AG08396 (cell line): ENCODE data around the gene TAGAP.

Experiments
- DNase-seq: peaks from one replicate; pipeline ENCODE4 v3.0.0; 2012; ENCODE audit warnings: low spot score, mixed read lengths

The TAGAP gene

GRCh38 chr6:159071843-159072769 is 27.3 kb upstream of the TAGAP start:
- no peak for DNase-seq

DNA sequence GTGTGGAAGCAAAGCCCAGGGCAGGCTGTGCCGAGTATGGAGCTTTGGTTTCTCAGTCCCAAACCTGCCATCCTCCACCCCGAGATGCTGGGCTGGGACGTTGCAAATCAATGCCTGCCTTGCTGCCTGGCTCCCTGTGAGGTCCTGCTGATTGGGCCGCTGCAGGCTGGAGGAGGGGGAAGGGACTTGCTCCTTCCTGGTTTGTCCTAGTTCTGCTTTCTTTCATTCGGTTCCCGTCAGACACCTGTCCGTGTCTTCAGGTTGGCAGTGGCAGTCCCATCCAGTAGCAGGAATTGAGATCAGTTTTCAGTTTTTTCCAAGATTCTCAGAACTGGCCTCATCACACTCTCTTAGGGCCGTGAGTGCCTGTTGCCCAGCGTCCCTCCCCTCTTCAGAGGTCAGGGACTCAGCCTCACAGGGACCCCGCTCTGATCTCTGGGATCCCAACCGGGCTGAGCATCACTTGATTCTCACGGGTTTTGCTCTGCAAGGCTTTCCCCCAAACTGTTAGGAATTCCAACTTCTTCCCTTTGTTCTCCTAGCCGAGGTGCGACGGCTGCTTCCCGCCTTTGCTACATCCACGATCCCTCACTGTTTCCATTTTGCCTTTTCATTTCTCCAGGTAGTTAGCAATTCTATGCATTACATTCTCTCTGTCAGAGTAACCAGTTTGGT is 24.2 kb upstream of the TAGAP start:
- DNase-seq: no peak

DNA sequence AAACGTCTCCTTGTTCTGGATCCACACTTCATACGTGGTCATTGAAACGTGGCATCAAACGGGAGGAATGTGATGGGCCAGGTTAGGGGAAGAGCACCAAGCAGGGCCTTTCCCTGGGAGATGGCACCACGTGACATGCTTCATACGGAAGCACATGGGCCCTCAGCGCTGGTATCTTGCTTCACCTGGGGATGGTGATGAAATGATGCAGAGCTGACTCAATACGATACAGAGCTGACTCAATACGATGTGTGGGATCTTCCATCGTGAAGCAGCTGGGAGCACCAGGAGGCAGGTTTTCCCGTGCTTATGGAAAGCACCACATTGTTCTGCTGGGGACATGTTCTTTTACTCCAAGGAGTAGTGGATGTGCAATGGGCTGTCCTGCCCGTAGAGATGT is 22.5 kb upstream of the TAGAP start:
- DNase-seq: no peak

DNA sequence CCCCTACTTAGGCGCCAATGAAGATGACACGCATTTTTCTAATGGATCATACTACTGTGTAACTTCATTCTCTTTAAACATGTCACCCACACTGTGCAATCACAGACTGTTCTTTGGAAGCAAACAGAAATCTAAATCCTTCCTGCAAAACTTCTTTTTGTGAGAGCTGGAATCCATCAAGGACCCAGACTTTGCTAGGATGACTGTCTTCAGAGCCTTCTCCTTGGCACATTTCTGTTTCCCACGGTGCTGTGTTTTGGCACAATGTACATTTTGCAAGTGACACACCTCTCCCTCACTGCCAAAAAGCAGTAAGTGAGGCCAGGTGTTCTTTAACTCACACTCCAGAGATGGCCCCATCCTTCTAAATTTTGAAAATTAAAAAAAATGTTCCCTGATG is 21.7 kb upstream of the TAGAP start:
- DNase-seq: no peak

- no peak for DNase-seq
Measured at GRCh38 chr6:159065759-159066329, 21.1 kb upstream of the TAGAP start.

DNA sequence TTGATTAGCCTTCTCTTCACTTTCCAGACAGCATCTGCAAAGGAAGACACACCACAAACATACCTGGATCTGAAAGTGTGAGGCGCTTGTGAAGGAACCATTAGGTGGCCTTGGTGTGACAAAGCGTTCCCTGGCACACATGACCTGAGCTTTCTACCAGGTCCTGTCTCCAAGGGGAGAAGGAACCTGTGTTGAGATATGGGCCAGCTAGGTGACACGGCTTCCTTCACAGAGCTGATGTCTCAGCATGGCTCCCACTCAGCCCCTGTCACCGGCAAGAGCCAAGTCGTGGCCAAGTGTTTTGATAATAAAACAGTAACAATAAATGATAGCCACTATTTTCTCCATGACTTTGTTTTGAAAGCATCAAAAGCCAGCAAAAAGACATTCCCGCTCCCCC is 20.3 kb upstream of the TAGAP start:
- DNase-seq: no peak

- DNase-seq: no peak
Measured at GRCh38 chr6:159064477-159064876, 19.7 kb upstream of the TAGAP start.

- no peak for DNase-seq
Measured at GRCh38 chr6:159063549-159063948, 18.8 kb upstream of the TAGAP start.

DNA sequence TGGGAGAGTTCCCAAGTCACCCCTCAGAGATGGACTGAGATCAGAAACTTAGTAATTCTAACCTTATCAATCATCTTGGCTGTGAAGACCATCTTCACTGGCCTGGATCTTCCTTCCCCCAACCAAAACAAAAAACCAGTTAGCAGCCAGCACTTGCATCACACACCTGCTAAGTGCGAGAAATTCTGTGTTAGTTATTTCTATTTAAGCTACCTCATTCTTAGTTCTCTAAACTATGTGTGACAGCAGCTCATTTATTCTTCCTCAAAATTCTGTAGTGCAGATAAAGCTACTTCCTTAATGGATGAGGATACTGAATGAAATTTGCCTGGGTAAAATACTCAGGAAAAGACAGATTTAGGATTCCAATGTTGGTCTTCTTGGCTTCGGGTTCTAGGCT is 18.2 kb upstream of the TAGAP start:
- no peak for DNase-seq

DNA sequence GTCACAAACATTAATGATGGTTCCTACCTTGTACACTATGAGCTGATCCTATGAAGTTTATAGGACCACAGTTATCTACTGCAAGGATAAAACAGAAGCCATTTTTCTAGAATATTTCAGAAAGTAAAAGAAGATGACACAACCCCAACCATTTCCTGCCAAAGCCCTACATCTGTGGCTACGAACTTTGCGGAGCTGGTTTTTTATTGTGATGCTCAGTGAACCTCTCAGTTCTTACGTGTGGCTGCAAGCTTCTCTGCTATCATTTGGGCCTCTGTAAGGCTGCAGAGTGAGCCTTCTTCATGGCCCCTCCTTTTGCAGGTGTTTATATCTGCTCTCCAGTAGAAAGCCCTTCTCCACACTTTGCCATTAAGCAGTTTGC is 17.8 kb upstream of the TAGAP start:
- no peak for DNase-seq

- no peak for DNase-seq
Measured at GRCh38 chr6:159061805-159062563, 17.2 kb upstream of the TAGAP start.

GRCh38 chr6:159061146-159061545 is 16.4 kb upstream of the TAGAP start:
- DNase-seq: no peak

- no peak for DNase-seq
Measured at GRCh38 chr6:159059885-159060506, 15.2 kb upstream of the TAGAP start.

DNA sequence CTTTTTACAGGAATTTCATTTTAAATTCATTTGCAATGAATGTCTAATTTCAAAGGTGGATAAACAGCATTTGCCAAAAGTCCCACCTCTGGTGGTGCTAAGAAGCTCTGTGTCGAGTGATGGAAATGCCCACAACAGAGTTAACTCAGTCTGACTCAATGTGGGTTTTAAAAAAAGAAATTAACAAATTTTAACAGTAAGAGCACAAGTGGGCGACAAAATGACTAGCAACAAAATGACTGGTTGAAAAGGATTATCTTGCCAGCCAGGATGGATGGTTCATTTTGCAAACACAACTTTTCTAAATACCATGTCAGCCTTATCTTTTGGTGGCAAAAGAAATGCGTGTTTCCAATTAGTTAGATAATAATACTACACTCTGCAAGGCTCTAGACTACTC is 14.3 kb upstream of the TAGAP start:
- no peak for DNase-seq

DNA sequence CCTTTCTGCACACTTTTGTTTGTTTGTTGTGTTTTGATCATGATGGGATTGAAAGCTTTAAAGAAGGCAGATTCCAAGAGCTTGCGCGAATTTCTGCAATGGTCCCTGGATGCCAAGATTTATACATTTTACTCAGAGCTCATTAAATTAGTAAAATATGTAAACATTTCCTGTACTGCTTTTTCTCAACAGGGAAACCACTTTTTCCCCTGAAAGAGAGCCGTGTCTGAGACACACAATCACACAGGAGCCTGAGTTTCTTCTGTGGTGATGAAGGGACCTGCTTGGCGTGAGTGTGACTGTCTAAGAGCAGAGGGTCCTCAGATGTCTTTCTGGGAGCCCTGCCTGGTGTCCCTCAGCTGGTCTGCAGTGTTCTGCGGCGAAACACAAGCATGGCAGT is 12.1 kb upstream of the TAGAP start:
- no peak for DNase-seq

DNA sequence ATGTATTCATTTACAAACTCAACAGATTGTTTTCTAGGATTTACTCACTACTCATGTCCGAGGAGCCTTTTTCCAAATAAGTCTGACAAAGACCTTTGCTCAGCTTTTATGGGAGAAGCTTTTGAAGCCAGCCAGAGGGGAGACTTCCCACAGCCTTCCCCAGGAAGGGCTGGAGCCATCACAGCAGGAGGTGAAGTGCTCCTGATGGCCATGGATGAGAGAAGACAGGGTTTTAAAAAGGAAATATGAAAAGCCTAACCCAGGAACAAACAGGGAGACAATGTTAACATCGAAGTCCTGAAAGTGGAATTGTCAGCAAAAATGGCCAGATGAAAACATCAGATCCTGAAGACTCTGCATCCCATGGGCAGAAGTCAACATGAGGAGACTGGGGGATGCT is 11.6 kb upstream of the TAGAP start:
- DNase-seq: no peak

DNA sequence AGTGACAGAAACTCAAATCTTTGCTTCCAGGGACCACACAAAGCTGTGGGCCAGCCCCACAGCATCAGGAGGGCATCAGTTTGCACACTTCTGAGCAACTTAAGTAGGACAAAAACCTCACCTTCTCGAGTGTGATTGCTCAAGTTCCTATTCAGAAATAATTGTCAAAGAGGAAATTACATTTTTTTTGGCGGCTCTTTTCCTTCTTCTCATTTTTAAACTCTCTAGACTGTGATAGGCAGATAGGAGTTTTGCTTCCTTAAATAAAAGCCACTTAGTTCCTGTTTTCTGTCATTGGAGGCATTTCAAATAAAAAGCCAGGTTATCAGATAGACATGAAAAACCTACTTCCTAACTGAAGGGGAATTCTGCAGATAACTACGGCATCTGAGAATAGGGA is 11.2 kb upstream of the TAGAP start:
- no peak for DNase-seq

DNA sequence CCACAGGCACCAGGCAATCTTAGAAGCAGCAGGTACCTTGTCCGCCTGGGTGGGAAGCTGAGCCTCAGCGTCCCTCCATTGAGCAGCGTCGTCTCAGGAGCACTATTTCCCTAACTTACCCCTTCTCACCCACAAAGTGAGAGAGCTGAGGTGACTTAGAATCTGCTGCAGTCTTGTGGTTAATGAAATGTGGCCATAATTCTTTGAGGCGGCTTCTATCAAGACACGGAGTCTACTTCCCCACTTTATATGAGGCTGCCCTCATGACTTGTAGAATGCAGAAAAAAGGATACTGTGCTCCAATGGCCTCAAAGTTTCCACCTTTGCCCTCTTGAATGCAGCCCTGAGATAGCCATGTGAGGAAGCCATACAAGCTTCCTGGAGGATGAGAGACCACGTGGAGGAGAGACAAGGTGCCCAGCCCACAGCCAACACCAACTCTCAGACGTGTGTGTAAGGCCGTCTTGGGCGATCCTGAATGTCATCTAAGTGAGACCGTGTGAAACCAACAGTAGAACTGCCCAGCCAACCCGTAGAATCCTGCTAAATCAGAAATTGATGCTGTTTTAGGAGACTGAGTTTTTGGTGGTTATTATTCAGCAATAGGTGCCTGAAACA is 9.1 kb upstream of the TAGAP start:
- DNase-seq: no peak

DNA sequence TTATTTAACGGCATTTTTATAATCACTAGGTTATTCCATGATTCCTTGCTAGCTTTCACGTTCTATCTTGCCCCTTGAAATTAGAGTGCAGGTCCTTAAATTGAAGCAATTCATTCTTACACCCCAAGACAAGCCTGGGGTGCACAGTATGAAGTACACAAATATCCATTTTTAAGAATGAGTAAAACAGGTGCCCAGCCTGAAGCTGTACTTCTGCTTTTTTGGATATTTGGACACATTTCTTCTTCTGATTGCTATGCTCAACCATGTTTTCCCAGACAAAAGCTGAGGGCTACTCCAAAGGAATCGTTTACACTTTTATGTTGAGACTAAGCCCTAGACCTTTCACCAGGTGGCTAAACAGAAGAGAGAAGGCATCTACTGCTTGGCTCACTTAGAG is 7.9 kb upstream of the TAGAP start:
- no peak for DNase-seq

- no peak for DNase-seq
Measured at GRCh38 chr6:159047891-159048685, 3.3 kb upstream of the TAGAP start.

- no peak for DNase-seq
Measured at GRCh38 chr6:159045801-159046200, 1.0 kb upstream of the TAGAP start.
